ENCODE data around the gene PHOSPHO2. TPM values are rescaled to one million over a fixed set of nuclear protein-coding genes. Genes with fewer than 3 reads are reported as not detected.

Gene PHOSPHO2, protein sequence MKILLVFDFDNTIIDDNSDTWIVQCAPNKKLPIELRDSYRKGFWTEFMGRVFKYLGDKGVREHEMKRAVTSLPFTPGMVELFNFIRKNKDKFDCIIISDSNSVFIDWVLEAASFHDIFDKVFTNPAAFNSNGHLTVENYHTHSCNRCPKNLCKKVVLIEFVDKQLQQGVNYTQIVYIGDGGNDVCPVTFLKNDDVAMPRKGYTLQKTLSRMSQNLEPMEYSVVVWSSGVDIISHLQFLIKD
- total RNA-seq = 3.6 TPM
- long read RNA-seq, partial matches to known transcripts = 0 of 2 reads
- long read RNA-seq, other reads (novel, unspliced or antisense) = 0 of 2 reads

DNA sequence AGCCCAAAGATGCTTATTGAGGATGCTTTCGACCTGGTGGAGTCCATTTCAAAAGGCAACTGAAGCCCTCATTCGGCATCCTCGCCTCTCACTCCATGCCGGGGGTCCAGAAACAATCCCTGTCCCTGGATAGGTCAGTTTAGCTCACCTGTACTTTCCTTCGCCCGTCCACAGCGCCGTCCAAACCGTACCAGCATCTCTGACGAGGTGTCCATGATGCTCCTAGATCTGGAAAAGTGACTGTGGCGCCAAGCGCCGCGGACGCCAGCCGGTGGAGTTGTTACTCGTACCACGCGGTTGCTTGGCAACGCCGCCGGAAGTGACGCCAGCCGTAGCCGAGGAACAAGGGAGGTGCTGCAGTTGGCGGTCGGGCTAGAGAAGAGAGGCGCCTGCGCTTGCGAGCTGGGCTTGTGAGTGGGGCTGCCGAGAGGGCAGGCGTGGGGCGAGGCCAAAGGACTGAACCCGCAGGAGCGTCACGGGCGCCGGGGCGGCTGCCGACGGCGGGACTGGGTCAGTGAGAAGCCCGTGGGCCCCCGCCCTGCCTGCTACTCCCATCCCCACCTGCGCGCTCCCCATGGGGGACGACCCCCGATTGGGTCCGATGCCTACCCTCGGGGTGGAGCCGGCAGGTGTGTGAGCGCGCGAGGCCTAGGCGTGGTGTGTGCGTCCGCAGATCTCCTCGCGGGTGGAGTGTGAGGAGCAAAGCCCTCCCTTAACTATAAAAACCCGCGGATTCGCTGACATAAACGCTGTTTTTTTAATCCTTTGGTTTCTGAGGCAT is at the start of gene PHOSPHO2, which contains the start of gene CFAP210:
Gene PHOSPHO2, plus strand, starts transcription at position 357 of the 781 bp plus-strand sequence. CDS start 6,503 bp downstream, outside the sequence.
Gene CFAP210, minus strand, starts transcription at position 293 of the 781 bp plus-strand sequence. Its CDS starts 78 bp downstream, at position 215.
- intact Hi-C loops (cut with DNase I) = loop anchor here (2.0 to 5.0 kb wide), 2 partner anchors 40 to 112 kb away; partner anchors contain the start of gene PPIG
- ATAC-seq (peak; percentile 100), DNase-seq (ENCODE audit: missing footprints) (peak; percentile 100)

DNA sequence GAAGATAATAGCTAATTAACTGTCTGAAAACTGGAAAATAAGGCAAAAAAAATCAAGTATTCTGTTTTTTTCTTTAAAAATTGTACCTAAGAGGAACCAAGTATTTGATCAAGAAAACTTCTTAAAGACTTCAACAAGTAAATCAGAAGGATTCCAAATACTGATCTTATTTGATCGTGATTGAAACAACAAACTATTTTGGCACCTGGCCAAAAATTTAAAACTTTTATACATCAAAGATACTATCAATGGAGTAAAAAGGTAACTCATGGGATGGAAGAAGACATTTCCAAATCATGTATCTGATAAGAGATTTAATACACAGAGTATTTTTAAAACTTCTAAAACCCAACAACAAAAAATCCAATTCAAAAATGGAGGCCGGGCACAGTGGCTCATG is 46.8 kb upstream of the PHOSPHO2 start:
- intact Hi-C loops (cut with DNase I) = no loop called here
- ATAC-seq (no peak), DNase-seq (ENCODE audit: missing footprints) (no peak)

GRCh38 chr2:169649278-169649677 is 45.0 kb upstream of the PHOSPHO2 start:
- DNase-seq (ENCODE audit: missing footprints) = no peak
- ATAC-seq = no peak
- intact Hi-C loops (cut with DNase I) = no loop called here

GRCh38 chr2:169653636-169654035 is 40.6 kb upstream of the PHOSPHO2 start:
- no peak for ATAC-seq
- intact Hi-C loops (cut with DNase I) = no loop called here
- DNase-seq (ENCODE audit: missing footprints) = no peak

- intact Hi-C loops (cut with DNase I) = no loop called here
- no peak for ATAC-seq
- no peak for DNase-seq (ENCODE audit: missing footprints)
Observed at GRCh38 chr2:169656164-169656563, 38.1 kb upstream of the PHOSPHO2 start.

DNA sequence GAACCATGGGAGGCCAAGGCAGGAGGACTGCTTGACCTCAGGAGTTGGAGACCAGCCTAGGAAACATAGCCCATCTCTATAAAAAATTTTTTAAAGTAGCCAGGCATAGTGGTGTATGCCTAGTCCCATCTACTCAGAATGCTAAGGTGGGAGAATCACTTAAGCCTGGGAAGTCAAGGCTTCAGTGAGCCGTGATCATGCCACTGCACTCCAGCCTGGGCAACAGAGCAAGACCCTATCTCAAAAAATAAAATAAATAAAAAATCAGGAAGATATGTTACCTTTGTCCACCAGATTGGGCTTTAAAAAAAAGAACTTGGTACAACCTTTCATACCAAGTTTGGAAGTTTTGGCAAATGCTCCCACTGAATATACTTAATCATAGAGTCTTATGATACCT is 35.4 kb upstream of the PHOSPHO2 start:
- no peak for DNase-seq (ENCODE audit: missing footprints)
- intact Hi-C loops (cut with DNase I) = no loop called here
- no peak for ATAC-seq

DNA sequence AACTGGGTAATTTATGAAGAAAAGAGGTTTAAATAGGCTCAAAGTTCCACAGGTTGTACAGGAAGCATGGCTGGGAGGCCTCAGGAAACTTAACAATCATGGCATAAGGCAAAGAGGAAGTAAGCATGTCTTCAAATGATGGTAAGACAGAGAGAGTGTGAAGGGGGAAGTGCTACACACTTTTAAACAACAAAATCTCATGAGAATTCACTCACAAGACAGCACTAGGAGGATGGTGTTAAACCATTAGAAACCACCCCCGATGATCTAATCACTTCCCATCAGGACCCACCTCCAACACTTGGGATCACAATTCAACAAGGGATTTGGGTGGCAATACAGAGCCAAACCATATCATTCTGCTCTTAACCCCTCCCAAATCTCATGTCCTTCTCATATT is 34.9 kb upstream of the PHOSPHO2 start:
- no peak for ATAC-seq
- intact Hi-C loops (cut with DNase I) = no loop called here

GRCh38 chr2:169661265-169661664 is 33.0 kb upstream of the PHOSPHO2 start:
- DNase-seq (ENCODE audit: missing footprints) (no peak), ATAC-seq (no peak)
- intact Hi-C loops (cut with DNase I) = no loop called here

More for the DNA sequence above, 34.9 kb upstream of the PHOSPHO2 start:
- no peak for DNase-seq (ENCODE audit: missing footprints)

DNA sequence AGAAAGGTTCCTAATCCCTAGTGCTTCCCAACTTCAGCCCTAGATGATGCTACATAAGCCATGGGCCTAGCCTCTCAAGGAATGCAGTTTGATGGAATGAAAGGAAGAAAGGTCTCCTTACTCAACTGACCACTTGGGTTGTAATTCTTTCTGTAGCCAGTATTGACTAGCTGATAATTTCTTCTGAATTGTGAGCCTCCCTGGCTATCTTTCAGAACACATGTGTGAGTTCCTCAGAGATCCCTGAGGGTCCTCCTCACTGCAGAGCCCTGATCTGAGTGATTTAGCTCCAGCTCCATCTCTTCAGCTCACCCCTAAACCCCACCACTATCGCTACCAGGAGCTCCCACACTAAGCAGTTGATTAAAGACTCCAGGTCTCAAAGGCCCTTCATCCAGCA is 31.5 kb upstream of the PHOSPHO2 start:
- DNase-seq (ENCODE audit: missing footprints) = no peak
- intact Hi-C loops (cut with DNase I) = no loop called here
- no peak for ATAC-seq

DNA sequence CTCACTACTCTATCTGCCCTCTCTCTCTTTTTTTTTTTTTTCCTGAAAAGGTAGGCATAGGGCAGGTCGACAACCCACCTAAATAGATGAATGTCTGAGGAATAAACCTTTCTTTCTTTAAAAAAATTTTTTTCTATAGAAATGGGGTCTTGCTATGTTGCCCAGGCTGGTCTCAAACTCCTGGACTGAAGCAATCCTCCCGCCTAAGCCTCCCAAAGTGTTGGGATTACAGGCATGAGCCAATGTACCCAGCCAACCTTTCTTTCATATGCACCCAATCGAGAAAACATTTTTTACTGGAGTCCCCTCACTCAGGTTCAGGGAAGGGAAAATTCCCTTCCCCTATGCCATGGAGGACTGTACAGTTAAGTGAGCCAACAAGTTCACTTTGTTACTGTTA is 31.0 kb upstream of the PHOSPHO2 start:
- DNase-seq (ENCODE audit: missing footprints) = no peak
- intact Hi-C loops (cut with DNase I) = no loop called here
- ATAC-seq = no peak

DNA sequence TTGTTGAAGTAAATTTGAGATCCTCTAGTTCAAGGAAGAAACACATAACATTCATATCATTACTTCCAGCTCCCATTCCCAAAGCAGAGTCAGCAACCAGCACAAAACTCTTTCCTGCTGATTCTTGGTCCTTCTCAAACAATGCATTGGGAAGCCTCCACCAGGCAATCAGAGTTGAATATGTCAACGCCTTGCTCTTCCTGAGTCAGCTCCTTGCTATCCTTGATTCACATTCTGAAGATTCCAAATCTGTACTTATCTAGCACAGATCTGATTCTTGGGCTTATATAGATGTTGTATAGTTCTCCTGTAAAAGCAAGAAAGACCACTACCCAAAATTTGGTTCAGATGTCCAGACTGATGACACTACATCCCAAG is 29.7 kb upstream of the PHOSPHO2 start:
- ATAC-seq = no peak
- intact Hi-C loops (cut with DNase I) = no loop called here
- DNase-seq (ENCODE audit: missing footprints) = no peak

DNA sequence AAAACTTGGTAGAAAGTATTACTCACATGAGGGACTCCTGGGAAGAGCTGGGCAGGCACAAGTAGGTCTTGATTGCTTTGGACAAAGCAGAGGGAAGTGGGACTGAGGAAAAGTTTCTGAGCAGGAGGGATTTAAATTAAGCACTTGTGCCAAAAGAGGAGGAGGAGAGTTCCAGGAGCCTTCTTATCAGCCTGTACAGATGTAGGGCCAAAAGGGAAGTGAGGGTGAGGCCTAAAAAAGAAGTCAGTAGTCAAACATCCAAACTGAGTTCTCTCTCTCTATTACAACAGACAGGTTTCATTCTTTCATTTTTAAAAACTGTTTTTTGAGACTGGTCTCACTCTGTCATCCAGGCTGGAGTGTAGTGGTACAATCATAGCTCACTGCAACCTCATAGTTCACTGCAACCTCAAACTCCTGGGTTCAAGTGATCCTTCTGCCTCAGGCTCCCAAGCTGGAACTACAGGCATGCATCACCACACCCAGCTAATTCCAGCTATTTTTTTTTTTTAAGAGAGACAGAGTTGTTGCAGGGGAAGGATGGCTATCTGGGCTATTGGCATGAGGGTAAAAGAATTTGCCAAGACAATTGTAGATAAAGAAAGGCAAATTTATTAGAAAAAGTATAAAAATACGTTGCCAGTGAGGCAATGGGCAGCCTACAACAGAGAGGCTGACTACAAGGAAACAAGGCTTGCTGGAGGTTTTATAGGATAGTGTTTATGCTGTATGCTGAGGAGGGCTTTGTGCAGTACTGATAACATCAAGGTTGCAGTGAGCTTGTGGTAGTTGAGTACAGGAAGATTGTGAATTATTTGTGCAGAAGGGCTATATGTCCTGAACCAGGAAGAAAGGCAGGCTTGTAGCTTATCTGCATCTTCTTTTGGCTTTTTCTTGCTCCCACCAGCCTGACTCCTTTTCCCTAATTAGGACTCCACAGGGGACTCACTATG is 29.0 kb upstream of the PHOSPHO2 start:
- intact Hi-C loops (cut with DNase I) = no loop called here
- ATAC-seq = no peak
- no peak for DNase-seq (ENCODE audit: missing footprints)

GRCh38 chr2:169667583-169667982 is 26.7 kb upstream of the PHOSPHO2 start:
- ATAC-seq = no peak
- no peak for DNase-seq (ENCODE audit: missing footprints)
- intact Hi-C loops (cut with DNase I) = no loop called here

- DNase-seq (ENCODE audit: missing footprints) (no peak), ATAC-seq (no peak)
- intact Hi-C loops (cut with DNase I) = no loop called here
Observed at GRCh38 chr2:169670215-169670651, 24.0 kb upstream of the PHOSPHO2 start.

DNA sequence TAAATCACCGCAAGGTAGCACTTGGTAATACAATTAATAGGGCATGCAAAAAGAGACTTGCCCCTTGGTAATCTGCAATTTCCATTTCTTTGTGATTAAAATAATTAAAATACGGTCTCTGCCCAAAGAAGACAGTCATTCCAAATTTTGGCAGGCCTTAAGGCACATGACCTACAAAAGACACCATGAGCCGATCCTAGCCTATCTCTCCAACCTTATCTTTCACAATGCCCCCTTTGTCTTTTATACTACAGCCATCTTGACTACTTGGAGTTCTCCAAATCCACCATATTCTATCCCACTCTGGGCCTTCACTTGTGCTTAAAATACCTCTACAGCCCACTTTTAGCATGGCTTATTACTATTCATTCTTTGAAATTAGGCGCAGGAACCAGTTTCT is 23.3 kb upstream of the PHOSPHO2 start:
- ATAC-seq = no peak
- DNase-seq (ENCODE audit: missing footprints) = no peak
- intact Hi-C loops (cut with DNase I) = no loop called here

DNA sequence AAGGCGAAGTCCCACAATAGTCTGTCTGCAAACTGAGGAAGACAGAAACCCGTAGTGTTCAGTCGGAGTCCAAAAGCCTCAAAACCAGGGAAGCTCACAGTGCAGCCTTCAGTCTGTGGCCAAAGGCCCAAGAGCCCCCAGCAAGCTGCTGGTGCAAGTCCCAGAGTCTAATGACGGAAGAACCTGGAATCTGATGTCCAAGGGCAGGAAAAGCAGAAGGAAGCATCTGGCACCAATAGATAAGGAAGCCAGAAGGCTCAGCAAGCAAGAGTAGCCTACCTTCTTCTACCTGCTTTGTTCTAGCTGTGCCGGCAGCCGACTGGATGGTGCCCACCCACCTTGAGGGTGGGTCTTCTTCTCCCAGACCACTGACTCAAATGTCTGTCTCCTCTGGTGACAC is 21.9 kb upstream of the PHOSPHO2 start:
- DNase-seq (ENCODE audit: missing footprints) = no peak
- no peak for ATAC-seq
- intact Hi-C loops (cut with DNase I) = no loop called here

GRCh38 chr2:169673106-169673505 is 21.2 kb upstream of the PHOSPHO2 start:
- ATAC-seq = no peak
- no peak for DNase-seq (ENCODE audit: missing footprints)
- intact Hi-C loops (cut with DNase I) = no loop called here

DNA sequence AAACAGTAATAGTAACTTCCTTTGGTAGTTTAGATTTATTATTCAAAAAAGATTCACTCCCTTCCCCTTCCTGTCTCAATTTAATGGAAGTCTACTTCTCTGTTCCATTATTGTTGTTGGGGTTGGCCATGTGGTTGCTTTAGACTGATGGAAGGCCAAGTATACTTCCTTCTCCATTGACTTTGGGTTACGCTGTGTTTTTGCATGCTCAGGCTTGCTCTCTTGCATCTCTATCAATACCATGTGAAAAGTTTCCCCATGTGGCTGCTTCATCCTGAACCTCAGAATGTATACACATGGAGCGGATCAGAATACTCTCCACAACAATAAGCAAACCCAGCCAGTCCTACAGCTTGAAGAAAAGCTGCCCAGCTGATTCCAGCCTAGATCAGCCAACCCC is 20.3 kb upstream of the PHOSPHO2 start:
- no peak for ATAC-seq
- intact Hi-C loops (cut with DNase I) = no loop called here
- DNase-seq (ENCODE audit: missing footprints) = no peak

GRCh38 chr2:169676357-169676756 is 17.9 kb upstream of the PHOSPHO2 start:
- intact Hi-C loops (cut with DNase I) = no loop called here
- ATAC-seq = no peak
- no peak for DNase-seq (ENCODE audit: missing footprints)
